A549 (cell line): Measurements from ENCODE around the gene MTG1. TPM values are rescaled to one million over a fixed set of nuclear protein-coding genes. Genes with fewer than 3 reads are reported as not detected.
A peak's percentile ranks its signal among the peaks of the same experiment; 100 is the strongest.

ENCODE experiments used
- ATAC-seq, 2 experiments: fragments of 200-7000 bp in 1 of 2; fragments of >200 bp in 1 of 2; cut with Nextera tagmentation in 1 of 2; cut with Tn5 transposase in 1 of 2; 3 replicates each; pipeline versions ENCODE4 v1.8.0 to v1.9.1; 2018 to 2020; ENCODE audit warnings: mild to moderate bottlenecking in 1 of 2, moderate library complexity in 1 of 2
- CTCF ChIA-PET: fragments of 300-600 bp; sonication (Branson Sonifier 250); formaldehyde crosslinking; extraction: SDS; loops from one replicate; lab custom pipeline; 2021; ENCODE audit warnings: antibody characterized with exemption, inconsistent platforms; lab: Yijun Ruan, JAX
- POLR2A ChIA-PET: fragments of 350-600 bp; formaldehyde crosslinking; extraction: SDS; loops from one replicate; lab custom pipeline; 2021; ENCODE audit warnings: antibody characterized with exemption, inconsistent platforms; lab: Yijun Ruan, JAX
- DNase-seq, 2 experiments: peaks; one replicate each; pipeline versions ENCODE4 v3.0.0 to v3.0.0-alpha.2; 2011 to 2016; ENCODE audit warnings: low read depth in 1 of 2, low spot score in 1 of 2
- FAIRE-seq: peaks from 2 replicates; lab custom pipeline; 2011; peaks lifted over from hg19 to GRCh38; lab: Jason Lieb, UNC
- H3K27ac ChIP-seq, 2 experiments: fragments of >200 bp; sonication (Bioruptor Twin); formaldehyde crosslinking; 3 replicates each; pipeline ENCODE4 v1.5.1; 2016 to 2017
- H3K4me1 ChIP-seq: fragments of >200 bp; sonication (Bioruptor Twin); formaldehyde crosslinking; 3 replicates; pipeline ENCODE4 v1.6.1; 2016
- H3K4me2 ChIP-seq: fragments of >200 bp; sonication (Bioruptor Twin); formaldehyde crosslinking; 3 replicates; pipeline ENCODE4 v1.6.1; 2016
- H3K4me3 ChIP-seq: fragments of >200 bp; sonication (Bioruptor Twin); formaldehyde crosslinking; 3 replicates; pipeline ENCODE4 v1.5.1; 2016
- H3K9me3 ChIP-seq: fragments of >200 bp; sonication (Bioruptor Twin); formaldehyde crosslinking; 3 replicates; pipeline ENCODE4 v1.6.1; 2016
- ATOH8 ChIP-seq: fragments of 250-450 bp; sonication (Bioruptor Pico); IDR thresholded peaks from 2 replicates; pipeline ENCODE4 v1.5.0; 2020; ENCODE audit warnings: low read depth, mild to moderate bottlenecking, moderate library complexity
- CBX8 ChIP-seq: fragments of 200-600 bp; sonication (generic); IDR thresholded peaks from 2 replicates; pipeline ENCODE4 v1.6.1; 2016
- CHD4 ChIP-seq: fragments of 200-600 bp; sonication (generic); IDR thresholded peaks from 2 replicates; pipeline ENCODE4 v1.6.1; 2016; ENCODE audit warnings: antibody characterized with exemption, mild to moderate bottlenecking, borderline replicate concordance
- E2F6 ChIP-seq: IDR thresholded peaks from 2 replicates; pipeline ENCODE4 v1.6.1; 2012; ENCODE audit warnings: low read depth, borderline replicate concordance
- EHMT2 ChIP-seq: fragments of 200-600 bp; sonication (generic); IDR thresholded peaks from 2 replicates; pipeline ENCODE4 v1.6.1; 2016; ENCODE audit warnings: antibody characterized with exemption, low read depth, mild to moderate bottlenecking, moderate library complexity
- ESRRA ChIP-seq: fragments of 150-350 bp; IDR thresholded peaks from 2 replicates; pipeline ENCODE4 v1.6.1; 2014; ENCODE audit warnings: mild to moderate bottlenecking, low read length, borderline replicate concordance
- FOSB ChIP-seq: fragments of 250-450 bp; sonication (Bioruptor Pico); IDR thresholded peaks from 2 replicates; pipeline ENCODE4 v1.5.0; 2020; ENCODE audit warnings: mild to moderate bottlenecking, moderate library complexity
- FOXS1 ChIP-seq: fragments of 250-450 bp; sonication (Bioruptor Pico); IDR thresholded peaks from 2 replicates; pipeline ENCODE4 v1.5.0; 2020; ENCODE audit warnings: mild to moderate bottlenecking, moderate library complexity
- HDAC2 ChIP-seq: fragments of 200-600 bp; sonication (generic); IDR thresholded peaks from 2 replicates; pipeline ENCODE4 v1.6.1; 2016
- HES2 ChIP-seq: fragments of >200 bp; sonication (Bioruptor Twin); formaldehyde crosslinking; IDR thresholded peaks from 2 replicates; pipeline ENCODE4 v1.6.1; 2016
- HEYL ChIP-seq: fragments of 250-450 bp; sonication (Bioruptor Pico); IDR thresholded peaks from 2 replicates; pipeline ENCODE4 v1.8.0; 2021; ENCODE audit warnings: mild to moderate bottlenecking, moderate library complexity
- HMGXB4 ChIP-seq: fragments of 250-450 bp; sonication (Bioruptor Pico); IDR thresholded peaks from 2 replicates; pipeline ENCODE4 v1.5.0; 2021; ENCODE audit warnings: mild to moderate bottlenecking, moderate library complexity, borderline replicate concordance
- HOXA7 ChIP-seq: fragments of 250-450 bp; sonication (Bioruptor Pico); IDR thresholded peaks from 2 replicates; pipeline ENCODE4 v1.5.0; 2020; ENCODE audit warnings: mild to moderate bottlenecking, moderate library complexity
- HOXB5 ChIP-seq: fragments of 250-450 bp; sonication (Bioruptor Pico); IDR thresholded peaks from 2 replicates; pipeline ENCODE4 v1.5.0; 2020; ENCODE audit warnings: mild to moderate bottlenecking, moderate library complexity
- JUN ChIP-seq, 2 experiments: fragments of >200 bp; sonication (Bioruptor Twin); formaldehyde crosslinking; IDR thresholded peaks; 2 replicates in 1 of 2; 3 replicates in 1 of 2; pipeline ENCODE4 v1.6.1; 2016 to 2017
- KDM1A ChIP-seq: fragments of 200-600 bp; sonication (generic); IDR thresholded peaks from 2 replicates; pipeline ENCODE4 v1.6.1; 2016; ENCODE audit warnings: low read depth, mild to moderate bottlenecking
- NFE2L2 ChIP-seq: fragments of 150-350 bp; conservative IDR thresholded peaks from 2 replicates; pipeline ENCODE4 v1.6.1; 2014; ENCODE audit warnings: low read length
- NPAS2 ChIP-seq: fragments of 250-450 bp; sonication (Bioruptor Pico); IDR thresholded peaks from 2 replicates; pipeline ENCODE4 v1.8.0; 2022; ENCODE audit warnings: mild to moderate bottlenecking, moderate library complexity, borderline replicate concordance
- NR3C1 ChIP-seq: fragments of >200 bp; sonication (Bioruptor Twin); formaldehyde crosslinking; IDR thresholded peaks from 3 replicates; pipeline ENCODE4 v1.6.1; 2017
- PBX3 ChIP-seq: IDR thresholded peaks from 2 replicates; pipeline ENCODE4 v1.6.1; 2012
- POLR2AphosphoS2 ChIP-seq: conservative IDR thresholded peaks from 2 replicates; pipeline ENCODE4 v1.6.1; 2012; ENCODE audit warnings: low read length, improper control_type of control experiment, inconsistent platforms
- RCOR1 ChIP-seq: fragments of 150-350 bp; IDR thresholded peaks from 2 replicates; pipeline ENCODE4 v1.6.1; 2014; ENCODE audit warnings: antibody characterized with exemption, low read length, low read depth
- SREBF2 ChIP-seq: fragments of 450-650 bp; IDR thresholded peaks from 2 replicates; pipeline ENCODE4 v1.6.1; 2014; ENCODE audit warnings: mild to moderate bottlenecking, moderate library complexity
- TP53 ChIP-seq: fragments of 250-450 bp; sonication (Bioruptor Pico); IDR thresholded peaks from 2 replicates; pipeline ENCODE4 v1.5.0; 2021; ENCODE audit warnings: mild to moderate bottlenecking, moderate library complexity
- USF2 ChIP-seq: fragments of 450-650 bp; IDR thresholded peaks from 2 replicates; pipeline ENCODE4 v1.6.1; 2014; ENCODE audit warnings: antibody characterized with exemption
- ZC3H11A ChIP-seq: fragments of 450-650 bp; IDR thresholded peaks from 2 replicates; pipeline ENCODE4 v1.6.1; 2014; ENCODE audit warnings: antibody characterized with exemption, mild to moderate bottlenecking
- ZFP36 ChIP-seq: fragments of 450-650 bp; IDR thresholded peaks from 2 replicates; pipeline ENCODE4 v1.6.1; 2014; ENCODE audit warnings: borderline replicate concordance; ENCODE audit not compliant: partially characterized antibody
- ZSCAN20 ChIP-seq: fragments of 250-450 bp; sonication (Bioruptor Pico); IDR thresholded peaks from 2 replicates; pipeline ENCODE4 v1.8.0; 2022; ENCODE audit warnings: mild to moderate bottlenecking, moderate library complexity
- WGBS: methylation state at CpG from one replicate; pipeline ENCODE4 v1.1.6; 2017; ENCODE audit errors: missing lambda C conversion rate; 5-methylcytosine and 5-hydroxymethylcytosine counted together
- polyA plus RNA-seq, 4 experiments: library from polyadenylated mRNA; depleted of rRNA in 3 of 4; stranded (reverse); fragments of >200 nt; fragmentation: RNase III in 1 of 4; extraction: RNeasy Plus Mini Kit Qiagen cat#74134 plus additional on column Dnase treatment in 1 of 4; gene quantifications; 2 replicates in 3 of 4; 3 replicates in 1 of 4; pipeline ENCODE4 v1.2.3, GENCODE V29; 2011 to 2017

The MTG1 gene
- polyA plus RNA-seq, 2 of the 4 experiments (the other 2 are of a cell fraction): 60.3 to 67.2 TPM

GRCh38 chr10:133421336-133422222 lies 27.6 kb downstream of the MTG1 start:
- H3K27ac ChIP-seq: no peak overlapping the region
- peaks cover 7% of the 10 kb centered on the region; the same call in 2 of the 3 replicates for H3K4me1 ChIP-seq
- no peak overlapping the region for H3K4me3 ChIP-seq
- 93% methylated on average over 11 of the region's 17 CpGs for whole genome bisulfite sequencing
- TF ChIP-seq JUN (IDR thresholded peaks at IDR 0.05): no peak
- no peak for TF ChIP-seq HMGXB4 (CRISPR knock-in tag)
- no peak for TF ChIP-seq ZSCAN20 (CRISPR knock-in tag)
- no peak for TF ChIP-seq HOXA7 (CRISPR knock-in tag)
- TF ChIP-seq FOXS1: no peak
- no peak for TF ChIP-seq HDAC2
- no peak for TF ChIP-seq NPAS2
- no peak for TF ChIP-seq HES2
- no peak for TF ChIP-seq RCOR1
- no peak for TF ChIP-seq USF2
- TF ChIP-seq NFE2L2: no peak
- no peak for TF ChIP-seq ESRRA
- TF ChIP-seq NR3C1: no peak
- TF ChIP-seq CBX8: no peak
- TF ChIP-seq POLR2AphosphoS2: no peak
- TF ChIP-seq ZC3H11A: no peak
- no peak for TF ChIP-seq TP53 (CRISPR knock-in tag)
- no peak for TF ChIP-seq HEYL (CRISPR knock-in tag)
- TF ChIP-seq EHMT2: no peak
- TF ChIP-seq ATOH8 (CRISPR knock-in tag): no peak
- no peak for FAIRE-seq
- H3K9me3 ChIP-seq: no peaks in the 10 kb centered on the region
- H3K4me2 ChIP-seq: no peak overlapping the region
- ChIA-PET CTCF (interaction anchor here (1.2 to 3.8 kb wide), 4 partner anchors 9 to 99 kb away, joined by 4 to 23 read pairs (median 7); no protein-coding TSS in a partner anchor), POLR2A (no interaction called here)
- no peak for DNase-seq
- ATAC-seq: peak in 1 of 2 experiments; percentile 18; a peak in 3 of 6 replicates

- no peak for DNase-seq
- H3K27ac ChIP-seq: no peak overlapping the region
- H3K4me2 ChIP-seq: no peak overlapping the region
- ChIA-PET CTCF (interaction anchor here (1.2 to 3.8 kb wide), 3 partner anchors 10 to 93 kb away, joined by 4 to 23 read pairs (median 10); no protein-coding TSS in a partner anchor), POLR2A (no interaction called here)
- no peaks in the 10 kb centered on the region for H3K9me3 ChIP-seq
- no peak for FAIRE-seq
- no peak for TF ChIP-seq PBX3
- TF ChIP-seq RCOR1: no peak
- TF ChIP-seq ZFP36: no peak
- no peak for TF ChIP-seq FOXS1
- TF ChIP-seq E2F6: no peak
- no peak for TF ChIP-seq HEYL (CRISPR knock-in tag)
- TF ChIP-seq HOXB5 (CRISPR knock-in tag): no peak
- no peak for TF ChIP-seq CHD4
- TF ChIP-seq SREBF2: no peak
- TF ChIP-seq POLR2AphosphoS2: no peak
- TF ChIP-seq FOSB (CRISPR knock-in tag): no peak
- no peak for TF ChIP-seq KDM1A
- WGBS: 90% methylated on average over 14 of the region's 16 CpGs
- H3K4me1 ChIP-seq: peaks cover 7% of the 10 kb centered on the region; the same call in 2 of the 3 replicates
- peak in 1 of 2 experiments; percentile 6; a peak in 3 of 6 replicates for ATAC-seq
- H3K4me3 ChIP-seq: no peak overlapping the region
These were observed 28.4 kb downstream of the MTG1 start for GRCh38 chr10:133422223-133422806.
